Activated CD8-positive, alpha-beta T cell treated with anti-CD3 and anti-CD28 coated beads for 36 hours (primary cell): ENCODE measurements around the gene GSTM1. TPM values are rescaled to one million over a fixed set of nuclear protein-coding genes. Genes with fewer than 3 reads are reported as not detected.

Source experiments
- ATAC-seq: fragments of 200-7000 bp; cut with Tn5 transposase; one replicate; pipeline ENCODE4 v1.10.0; 2021; ENCODE audit warnings: mild to moderate bottlenecking, moderate library complexity
- CTCF ChIA-PET: fragments of 350-600 bp; sonication (Branson Sonifier 250); formaldehyde crosslinking; loops from one replicate; lab custom pipeline; 2021; ENCODE audit warnings: antibody characterized with exemption; lab: Charles Lee
- POLR2A ChIA-PET: fragments of 350-600 bp; sonication (Branson Sonifier 250); formaldehyde crosslinking; loops from one replicate; lab custom pipeline; 2021; ENCODE audit warnings: antibody characterized with exemption; lab: Charles Lee
- DNase-seq: peaks from one replicate; pipeline ENCODE4 v3.0.0-alpha.2; 2020
- H3K27ac Mint-ChIP-seq: one replicate; pipeline ENCODE4 v1.8.0; 2021; ENCODE audit warnings: mild to moderate bottlenecking, mixed read lengths
- H3K27me3 Mint-ChIP-seq: one replicate; pipeline ENCODE4 v1.8.0; 2021; ENCODE audit warnings: mixed read lengths
- H3K36me3 Mint-ChIP-seq: one replicate; pipeline ENCODE4 v1.8.0; 2021; ENCODE audit warnings: low read depth, mixed read lengths
- H3K4me1 Mint-ChIP-seq: one replicate; pipeline ENCODE4 v1.8.0; 2021; ENCODE audit warnings: low read depth, mixed read lengths
- H3K4me3 Mint-ChIP-seq: one replicate; pipeline ENCODE4 v1.8.0; 2021; ENCODE audit warnings: mild to moderate bottlenecking, moderate library complexity, mixed read lengths
- H3K9me3 Mint-ChIP-seq: one replicate; pipeline ENCODE4 v1.8.0; 2021; ENCODE audit warnings: mixed read lengths
- CTCF ChIP-seq: fragments of 200-600 bp; IDR thresholded peaks from one replicate; pipeline ENCODE4 v1.8.0; 2022; ENCODE audit warnings: antibody characterized with exemption, mild to moderate bottlenecking
- intact Hi-C: fragments of 100-400 bp; cut with micrococcal nuclease; formaldehyde crosslinking; loops from one replicate; pipeline ENCODE4 v1.10.0; 2022
- total RNA-seq, 2 experiments: library from RNA; stranded (reverse); gene quantifications; one replicate each; pipeline ENCODE4 v1.2.3, GENCODE V29; 2021

Gene GSTM1
- total RNA-seq, 2 experiments from 2014 or later: 47.9 to 49.6 TPM

GRCh38 chr1:109724933-109725332 is 37.3 kb downstream of the GSTM1 start:
- Mint-ChIP-seq H3K36me3 (no peaks in the 10 kb centered on the region), H3K27me3 (no peaks in the 10 kb centered on the region), H3K9me3 (no peaks in the 10 kb centered on the region), H3K4me1 (no peaks in the 10 kb centered on the region), H3K27ac (no peak overlapping the region), H3K4me3 (no peak overlapping the region)
- intact Hi-C loops: no loop called here
- TF ChIP-seq CTCF: no peak
- DNase-seq (no peak), ATAC-seq (no peak)
- POLR2A ChIA-PET: interaction anchor here (0.8 to 1.2 kb wide), 2 partner anchors 12 to 13 kb away, joined by 3 read pairs; partner anchors contain the start of gene GSTM5
- CTCF ChIA-PET: interaction anchor here (1.6 kb wide), 1 partner anchor 85 kb away, joined by 4 read pairs; no protein-coding TSS in a partner anchor

GRCh38 chr1:109725510-109725909 is 37.9 kb downstream of the GSTM1 start:
- H3K4me3 Mint-ChIP-seq: no peak overlapping the region
- ATAC-seq: no peak
- H3K36me3 Mint-ChIP-seq: no peaks in the 10 kb centered on the region
- H3K27me3 Mint-ChIP-seq: no peaks in the 10 kb centered on the region
- no peak overlapping the region for H3K27ac Mint-ChIP-seq
- POLR2A ChIA-PET: interaction anchor here (0.8 kb wide), 1 partner anchor 12 kb away, joined by 3 read pairs; no protein-coding TSS in a partner anchor
- H3K9me3 Mint-ChIP-seq: no peaks in the 10 kb centered on the region
- DNase-seq: no peak
- TF ChIP-seq CTCF: no peak
- H3K4me1 Mint-ChIP-seq: no peaks in the 10 kb centered on the region
- CTCF ChIA-PET: interaction anchor here (1.6 kb wide), 1 partner anchor 85 kb away, joined by 4 read pairs; no protein-coding TSS in a partner anchor
- intact Hi-C loops: no loop called here

DNA sequence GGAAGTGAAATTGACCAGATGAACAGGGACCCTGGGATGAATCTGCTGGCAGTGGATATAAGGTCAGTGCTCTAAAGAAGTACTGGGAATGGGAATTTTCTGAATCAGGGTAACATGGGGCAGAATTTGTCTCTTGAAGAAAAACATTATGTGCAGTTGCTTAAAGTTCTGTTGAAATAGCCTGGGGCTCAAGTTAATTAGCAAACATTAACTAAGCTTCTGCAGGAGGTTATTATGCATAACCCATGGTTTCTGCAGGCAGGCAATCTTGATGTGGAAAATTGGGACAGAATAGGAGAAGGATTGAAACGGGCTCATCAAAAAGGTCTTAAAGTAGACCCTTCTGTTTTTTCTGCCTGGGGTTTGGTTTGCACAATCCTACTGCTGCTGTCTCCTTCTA is 38.4 kb downstream of the GSTM1 start:
- ChIA-PET POLR2A (no interaction called here), CTCF (interaction anchor here (1.6 kb wide), 1 partner anchor 86 kb away, joined by 4 read pairs; no protein-coding TSS in a partner anchor)
- Mint-ChIP-seq H3K27ac (no peak overlapping the region), H3K36me3 (no peaks in the 10 kb centered on the region), H3K27me3 (no peaks in the 10 kb centered on the region), H3K9me3 (no peaks in the 10 kb centered on the region), H3K4me3 (no peak overlapping the region), H3K4me1 (no peaks in the 10 kb centered on the region)
- intact Hi-C loops: no loop called here
- TF ChIP-seq CTCF: no peak
- ATAC-seq: no peak
- no peak for DNase-seq

- no peak for TF ChIP-seq CTCF
- no peak overlapping the region for H3K4me3 Mint-ChIP-seq
- no peak for ATAC-seq
- ChIA-PET POLR2A (no interaction called here), CTCF (interaction anchor here (0.9 kb wide), 1 partner anchor 23 kb away, joined by 3 read pairs; no protein-coding TSS in a partner anchor)
- H3K27me3 Mint-ChIP-seq: no peaks in the 10 kb centered on the region
- H3K4me1 Mint-ChIP-seq: no peaks in the 10 kb centered on the region
- intact Hi-C loops: no loop called here
- no peak overlapping the region for H3K27ac Mint-ChIP-seq
- H3K36me3 Mint-ChIP-seq: no peaks in the 10 kb centered on the region
- no peak for DNase-seq
- no peaks in the 10 kb centered on the region for H3K9me3 Mint-ChIP-seq
These were observed 39.2 kb downstream of the GSTM1 start for GRCh38 chr1:109726728-109727373.

GRCh38 chr1:109728870-109729269 is 41.3 kb downstream of the GSTM1 start:
- CTCF ChIA-PET: interaction anchor here (0.6 to 1.2 kb wide), 2 partner anchors 90 to 417 kb away, joined by 3 read pairs; no protein-coding TSS in a partner anchor
- no peaks in the 10 kb centered on the region for H3K9me3 Mint-ChIP-seq
- intact Hi-C loops: no loop called here
- H3K36me3 Mint-ChIP-seq: no peaks in the 10 kb centered on the region
- H3K4me1 Mint-ChIP-seq: no peaks in the 10 kb centered on the region
- ATAC-seq (no peak), DNase-seq (no peak)
- H3K27ac Mint-ChIP-seq: no peak overlapping the region
- POLR2A ChIA-PET: no interaction called here
- no peak for TF ChIP-seq CTCF
- H3K27me3 Mint-ChIP-seq: no peaks in the 10 kb centered on the region
- H3K4me3 Mint-ChIP-seq: no peak overlapping the region
